SJSA1 (cell line): ENCODE measurements around the gene ELL3. TPM values are rescaled to one million over a fixed set of nuclear protein-coding genes. Genes with fewer than 3 reads are reported as not detected.

Experiments used
- DNase-seq, 2 experiments: peaks; one replicate each; pipeline ENCODE4 v3.0.0-alpha.2; 2015 to 2020; ENCODE audit warnings: low spot score in 2 of 2, low read depth in 1 of 2
- H3K27ac ChIP-seq: fragments of 250-450 bp; sonication (Bioruptor Pico); 2 replicates; pipeline ENCODE4 v1.5.1; 2020; ENCODE audit warnings: mild to moderate bottlenecking, moderate library complexity
- H3K27me3 ChIP-seq: fragments of 250-450 bp; sonication (Bioruptor Pico); replicated peaks from 2 replicates; pipeline ENCODE4 v1.5.1; 2020; ENCODE audit warnings: mild to moderate bottlenecking, moderate library complexity
- H3K36me3 ChIP-seq: fragments of 250-450 bp; sonication (Bioruptor Pico); 2 replicates; pipeline ENCODE4 v1.5.1; 2020; ENCODE audit warnings: mild to moderate bottlenecking
- H3K4me1 ChIP-seq: fragments of 250-450 bp; sonication (Bioruptor Pico); replicated peaks from 2 replicates; pipeline ENCODE4 v1.6.1; 2021; ENCODE audit warnings: mild to moderate bottlenecking
- H3K4me3 ChIP-seq: fragments of 250-450 bp; sonication (Bioruptor Pico); 2 replicates; pipeline ENCODE4 v1.5.1; 2020; ENCODE audit warnings: mild to moderate bottlenecking
- H3K9me3 ChIP-seq: fragments of 250-450 bp; sonication (Bioruptor Pico); replicated peaks from 2 replicates; pipeline ENCODE4 v1.5.1; 2020; ENCODE audit warnings: mild to moderate bottlenecking
- total RNA-seq: library from RNA; depleted of rRNA; stranded (reverse); fragments of >200 nt; shearing (Covaris generic); gene quantifications from 2 replicates; pipeline ENCODE4 v1.2.3, GENCODE V29; 2014; rRNA removed

Gene ELL3
- total RNA-seq, 1 experiment from 2014 or later: 2.8 TPM

- H3K36me3 ChIP-seq: no peaks in the 10 kb centered on the region
- no peak for DNase-seq
- no peaks in the 10 kb centered on the region for H3K4me1 ChIP-seq
- no peak overlapping the region for H3K4me3 ChIP-seq
- no peaks in the 10 kb centered on the region for H3K27me3 ChIP-seq
- H3K27ac ChIP-seq: no peak overlapping the region
- H3K9me3 ChIP-seq: no peaks in the 10 kb centered on the region
Observed at GRCh38 chr15:43723151-43723550, 53.6 kb downstream of the ELL3 start.

Other genes starting within 250 kb of the ELL3 start
- 8.6 and 18.8 TPM in 2 replicates for gene PPIP5K1, start 186.8 kb downstream of the ELL3 start, total RNA-seq
- not detected in 2 replicates for gene CKMT1B, start 182.9 kb downstream of the ELL3 start, total RNA-seq
- not detected in 2 replicates for gene STRC, start 158.2 kb downstream of the ELL3 start, total RNA-seq
- 0.26 and 1.3 TPM in 2 replicates for gene CATSPER2, start 128.1 kb downstream of the ELL3 start, total RNA-seq
- not detected in 2 replicates for gene CKMT1A, start 83.1 kb downstream of the ELL3 start, total RNA-seq
- 177 and 211 TPM in 2 replicates for gene PDIA3, start 30.5 kb downstream of the ELL3 start, total RNA-seq
- 1,081 and 1,697 TPM in 2 replicates for gene SERF2, start 15.4 kb upstream of the ELL3 start, total RNA-seq
- not detected in 2 replicates for gene SERINC4, start 23.3 kb upstream of the ELL3 start, total RNA-seq
- gene HYPK, start 23.6 kb upstream of the ELL3 start, total RNA-seq: 9.4 and 18.9 TPM in 2 replicates
- gene MFAP1, start 47.7 kb upstream of the ELL3 start, total RNA-seq: 40.1 and 55.3 TPM in 2 replicates
- 56.1 and 77.0 TPM in 2 replicates for gene WDR76, start 50.0 kb upstream of the ELL3 start, total RNA-seq